ENCODE measurements around the gene TBC1D3. TPM values are rescaled to one million over a fixed set of nuclear protein-coding genes. Genes with fewer than 3 reads are reported as not detected.
"Not testable (repeated sequence)": the region's sequence is repeated elsewhere in the genome, so short reads cannot be mapped to it uniquely, and the experiment has no call there.

The TBC1D3 gene
- total RNA-seq, result not detected

DNA sequence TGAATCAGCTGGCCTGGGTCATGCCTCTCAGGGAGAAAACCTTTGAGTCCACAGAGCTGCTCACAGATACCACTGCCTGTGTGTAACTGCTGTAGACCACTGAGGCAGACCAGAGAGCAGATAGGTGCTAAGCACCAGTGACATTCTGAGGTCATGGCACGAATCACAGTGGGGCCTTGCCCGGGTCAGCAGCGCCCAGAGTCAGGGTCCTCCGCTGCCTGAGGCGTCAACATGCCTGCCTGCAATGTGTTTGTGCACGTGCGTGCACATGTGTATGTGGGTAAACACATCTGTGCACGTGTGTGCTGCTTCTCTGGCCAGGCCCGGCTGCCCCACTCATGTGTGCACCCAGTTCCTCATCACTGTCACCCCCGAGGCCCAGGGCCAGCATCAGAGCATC, at the start of gene TBC1D3:
Gene TBC1D3, minus strand, starts transcription at position 101 of the 400 bp plus-strand sequence. CDS start 1,526 bp downstream, outside the sequence.
- H3K27me3 ChIP-seq; H3K4me1 ChIP-seq; H3K9me3 ChIP-seq; H3K36me3 ChIP-seq; H3K27ac ChIP-seq (replicated peaks in 1 of 4); DNase-seq (ENCODE audit: extremely low spot score); H3K4me3 ChIP-seq; intact Hi-C loops (cut with DNase I): not testable (repeated sequence)
- no CpG with 5 or more reads among the region's 10 CpGs for WGBS

DNA sequence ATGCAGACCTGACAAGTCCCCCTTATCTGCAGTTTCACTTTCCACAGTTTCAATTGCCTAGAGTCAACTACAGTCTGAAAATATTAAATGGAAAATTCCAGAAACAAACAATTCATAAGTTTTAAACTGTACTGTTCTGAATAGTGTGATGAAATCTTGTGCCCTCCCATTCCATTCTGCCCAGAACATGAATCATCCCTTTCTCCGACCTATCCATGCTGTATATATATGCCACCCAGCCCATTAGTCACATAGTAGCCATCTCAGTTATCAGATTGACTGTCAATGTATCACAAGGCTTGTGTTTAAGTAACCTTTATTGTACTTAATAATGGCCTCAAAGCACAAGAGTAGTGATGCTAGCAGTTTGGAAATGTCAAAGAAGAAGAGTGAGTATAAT, 40.4 kb upstream of the TBC1D3 start:
- WGBS, result no CpG with 5 or more reads among the region's 1 CpG
- H3K9me3 ChIP-seq; DNase-seq (ENCODE audit: extremely low spot score); H3K4me3 ChIP-seq; H3K4me1 ChIP-seq; H3K36me3 ChIP-seq; intact Hi-C loops (cut with DNase I); H3K27ac ChIP-seq (replicated peaks in 1 of 4); H3K27me3 ChIP-seq: not testable (repeated sequence)

- H3K4me1 ChIP-seq; H3K4me3 ChIP-seq; DNase-seq (ENCODE audit: extremely low spot score); H3K27me3 ChIP-seq; H3K36me3 ChIP-seq; intact Hi-C loops (cut with DNase I); H3K9me3 ChIP-seq; H3K27ac ChIP-seq (replicated peaks in 1 of 4): not testable (repeated sequence)
- WGBS, result no CpG with 5 or more reads among the region's 2 CpGs
Observed at GRCh38 chr17:38225844-38226495, 33.6 kb upstream of the TBC1D3 start.

- H3K27me3 ChIP-seq; H3K4me1 ChIP-seq; H3K36me3 ChIP-seq; H3K9me3 ChIP-seq; DNase-seq (ENCODE audit: extremely low spot score); H3K4me3 ChIP-seq; H3K27ac ChIP-seq (replicated peaks in 1 of 4); intact Hi-C loops (cut with DNase I): not testable (repeated sequence)
- WGBS, result no CpG with 5 or more reads among the region's 1 CpG
Observed at GRCh38 chr17:38220867-38221266, 28.5 kb upstream of the TBC1D3 start.

DNA sequence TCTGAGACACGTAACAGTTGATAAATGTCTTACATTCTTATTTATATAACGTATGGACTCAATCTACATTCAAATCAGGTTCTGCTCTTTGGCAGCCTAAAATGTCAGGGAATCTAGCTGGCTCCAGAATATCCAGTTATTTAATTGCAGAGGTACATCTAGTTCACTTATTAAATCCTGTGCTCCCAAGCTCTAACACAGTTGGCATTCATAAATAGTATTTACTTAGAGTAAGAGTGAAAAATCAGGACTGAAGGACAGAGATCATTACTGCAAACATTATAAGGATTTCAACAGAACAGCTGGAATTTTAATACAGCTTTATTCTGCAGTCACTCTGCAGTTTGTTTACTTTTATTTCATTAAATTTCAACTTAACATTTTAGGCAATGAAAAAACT, 7.9 kb upstream of the TBC1D3 start:
- no CpG with 5 or more reads among the region's 2 CpGs for WGBS
- H3K27ac ChIP-seq (replicated peaks in 1 of 4); H3K4me1 ChIP-seq; H3K27me3 ChIP-seq; DNase-seq (ENCODE audit: extremely low spot score); intact Hi-C loops (cut with DNase I); H3K4me3 ChIP-seq; H3K36me3 ChIP-seq; H3K9me3 ChIP-seq: not testable (repeated sequence)

- H3K27me3 ChIP-seq; H3K9me3 ChIP-seq; intact Hi-C loops (cut with DNase I); H3K4me3 ChIP-seq; H3K27ac ChIP-seq (replicated peaks in 1 of 4); H3K36me3 ChIP-seq; DNase-seq (ENCODE audit: extremely low spot score); H3K4me1 ChIP-seq: not testable (repeated sequence)
- no CpG with 5 or more reads among the region's 16 CpGs for WGBS
Observed at GRCh38 chr17:38134860-38135259, 57.5 kb downstream of the TBC1D3 start.

Small RNAs within 50 kb of the gene (small RNA-seq; reads per million reads assigned to genes)
- gene RF00019, result 0 reads per million in 3 donors
- 0 reads per million in 3 donors for gene RNA5SP526

Other genes with a start within 250 kb of the TBC1D3 start
- gene TBC1D3L, start 203.5 kb downstream of the TBC1D3 start, total RNA-seq, result 10 to 100 TPM in 2 of 4 donors, 1 to 10 TPM in 2; 6.5 to 12.5 (median 9.5) TPM
- gene TBC1D3D, start 188.6 kb downstream of the TBC1D3 start, total RNA-seq, result under 1 TPM in 1 of 4 donors, not detected in 3; 0.40 TPM
- gene TBC1D3C, start 123.9 kb downstream of the TBC1D3 start, total RNA-seq, result not detected
- not detected for gene TBC1D3E, start 64.6 kb downstream of the TBC1D3 start, total RNA-seq
- gene MRPL45, start 104.6 kb upstream of the TBC1D3 start, total RNA-seq, result 10 to 100 TPM; 27.6 to 35.3 (median 29.2) TPM
- under 1 TPM in 2 of 4 donors, not detected in 2; under 0.01 to 0.29 TPM for gene GPR179, start 151.4 kb upstream of the TBC1D3 start, total RNA-seq
- 10 to 100 TPM; 11.2 to 18.9 (median 13.5) TPM for gene SOCS7, start 159.3 kb upstream of the TBC1D3 start, total RNA-seq
- gene ARHGAP23, start 235.9 kb upstream of the TBC1D3 start, total RNA-seq, result 100 to 1,000 TPM in 2 of 4 donors, 10 to 100 TPM in 2; 58.6 to 150 (median 104) TPM

All from esophagus muscularis mucosa (tissue), 4 donors.